Tibial artery (tissue), 4 donors: ENCODE data around the gene DNM1.
A peak's percentile ranks its signal among the peaks of the same experiment; 100 is the strongest.
"Not testable (repeated sequence)": the region's sequence is repeated elsewhere in the genome, so short reads cannot be mapped to it uniquely, and the experiment has no call there.

Experiments used
- DNase-seq, 2 donors: peaks; one replicate each; pipeline ENCODE4 v3.0.0-alpha.2; 2019
- H3K27ac ChIP-seq, 2 donors: fragments of 200-600 bp; sonication (generic) in 1 of 2; 1 replicate in 1 of 2; 2 replicates in 1 of 2; pipeline ENCODE4 v1.5.1; 2018 to 2019; ENCODE audit warnings: mild to moderate bottlenecking in 1 of 2
- H3K27me3 ChIP-seq, 2 donors: fragments of 200-600 bp; sonication (generic) in 1 of 2; one replicate each; pipeline versions ENCODE4 v1.5.1 to v1.6.0; 2016 to 2019
- H3K36me3 ChIP-seq, 3 donors: fragments of 200-600 bp; sonication (generic) in 2 of 3; one replicate each; pipeline ENCODE4 v1.5.1; 2016 to 2019; ENCODE audit warnings: mild to moderate bottlenecking in 2 of 3
- H3K4me1 ChIP-seq, 4 donors: fragments of 200-600 bp; sonication (generic) in 2 of 4; 1 replicate in 3 of 4; 2 replicates in 1 of 4; pipeline ENCODE4 v1.5.1; 2016 to 2019
- H3K4me3 ChIP-seq, 2 donors: fragments of 200-600 bp; sonication (generic) in 1 of 2; 1 replicate in 1 of 2; 2 replicates in 1 of 2; pipeline ENCODE4 v1.5.1; 2018 to 2019; ENCODE audit warnings: mild to moderate bottlenecking in 2 of 2
- H3K9me3 ChIP-seq, 3 donors: fragments of 200-600 bp; sonication (generic) in 1 of 3; one replicate each; pipeline ENCODE4 v1.5.1; 2016 to 2019
- CTCF ChIP-seq, 2 experiments: fragments of 200-600 bp in 1 of 2; fragments of 450-650 bp in 1 of 2; IDR thresholded peaks; one replicate each; pipeline ENCODE4 v1.5.1; 2017 to 2019; ENCODE audit warnings: antibody characterized with exemption in 2 of 2, mild to moderate bottlenecking in 1 of 2, moderate library complexity in 1 of 2
- intact Hi-C: fragments of 100-400 bp; cut with DNase I; formaldehyde crosslinking; loops from one replicate; pipeline ENCODE4 v1.15.0; 2023; ENCODE audit warnings: low total_unique reads

The DNM1 gene

GRCh38 chr9:128225770-128226411 lies 22.7 kb downstream of the DNM1 start:
- no peaks in the 10 kb centered on the region for H3K4me1 ChIP-seq
- DNase-seq, result no peak
- H3K27ac ChIP-seq, result no peak overlapping the region
- H3K9me3 ChIP-seq, result no peaks in the 10 kb centered on the region
- no peak for TF ChIP-seq CTCF (IDR thresholded peaks at IDR 0.05)
- no peak overlapping the region for H3K4me3 ChIP-seq
- intact Hi-C loops, result no loop called here
- no peaks in the 10 kb centered on the region for H3K27me3 ChIP-seq
- no peaks in the 10 kb centered on the region for H3K36me3 ChIP-seq

GRCh38 chr9:128226412-128226801 lies 23.2 kb downstream of the DNM1 start:
- no peak for DNase-seq
- H3K4me1 ChIP-seq, result no peaks in the 10 kb centered on the region
- H3K9me3 ChIP-seq, result no peaks in the 10 kb centered on the region
- no peak for TF ChIP-seq CTCF (IDR thresholded peaks at IDR 0.05)
- H3K36me3 ChIP-seq, result no peaks in the 10 kb centered on the region
- no peak overlapping the region for H3K4me3 ChIP-seq
- H3K27me3 ChIP-seq, result no peaks in the 10 kb centered on the region
- intact Hi-C loops, result no loop called here
- H3K27ac ChIP-seq, result no peak overlapping the region

GRCh38 chr9:128230897-128231296 lies 27.7 kb downstream of the DNM1 start:
- H3K36me3 ChIP-seq, H3K9me3 ChIP-seq, H3K27me3 ChIP-seq, DNase-seq, intact Hi-C loops, H3K4me1 ChIP-seq, H3K27ac ChIP-seq, H3K4me3 ChIP-seq: not testable (repeated sequence)

- H3K9me3 ChIP-seq, result no peaks in the 10 kb centered on the region
- TF ChIP-seq CTCF (IDR thresholded peaks at IDR 0.05), result no peak
- no peaks in the 10 kb centered on the region for H3K36me3 ChIP-seq
- no peak overlapping the region for H3K4me3 ChIP-seq
- intact Hi-C loops, result no loop called here
- no peaks in the 10 kb centered on the region for H3K4me1 ChIP-seq
- peak overlapping the region; percentile 33 to 49 for H3K27ac ChIP-seq
- H3K27me3 ChIP-seq, result no peaks in the 10 kb centered on the region
- peak; percentile 82 to 89 for DNase-seq
These were observed 28.7 kb downstream of the DNM1 start for GRCh38 chr9:128231638-128232527.

- H3K4me1 ChIP-seq, result no peaks in the 10 kb centered on the region
- H3K27me3 ChIP-seq, result no peaks in the 10 kb centered on the region
- H3K9me3 ChIP-seq, result no peaks in the 10 kb centered on the region
- intact Hi-C loops, result no loop called here
- H3K36me3 ChIP-seq, result no peaks in the 10 kb centered on the region
- H3K4me3 ChIP-seq, result no peak overlapping the region
- TF ChIP-seq CTCF (IDR thresholded peaks at IDR 0.05), result no peak
- DNase-seq, result no peak
- peak overlapping the region; percentile 33 to 49 for H3K27ac ChIP-seq
These were observed 29.6 kb downstream of the DNM1 start for GRCh38 chr9:128232528-128233428.
